T-cell (primary cell): Measurements from ENCODE around the gene USH1G. TPM values are rescaled to one million over a fixed set of nuclear protein-coding genes. Genes with fewer than 3 reads are reported as not detected.

Experiments
- ATAC-seq, 4 experiments: fragments of 200-7000 bp in 3 of 4; fragments of 150-1000 bp in 1 of 4; cut with Tn5 transposase; replicated peaks in 1 of 4; 1 replicate in 3 of 4; 2 replicates in 1 of 4; pipeline ENCODE4 v1.10.0; 2021; ENCODE audit warnings: moderate library complexity in 3 of 4, mild to moderate bottlenecking in 2 of 4, moderate number of reproducible peaks in 1 of 4
- CTCF ChIA-PET, 2 donors: fragments of 300-600 bp; sonication (Branson Sonifier 250); formaldehyde crosslinking; loops; one replicate each; lab custom pipeline; 2022; ENCODE audit warnings: antibody characterized with exemption in 2 of 2; lab: Charles Lee
- POLR2A ChIA-PET, 2 donors: fragments of 300-600 bp; sonication (Branson Sonifier 250); formaldehyde crosslinking; loops; one replicate each; lab custom pipeline; 2022; ENCODE audit warnings: antibody characterized with exemption in 2 of 2; lab: Charles Lee
- DNase-seq, 35 experiments: peaks; one replicate each; pipeline versions ENCODE4 v3.0.0 to v3.0.0-alpha.2; 2013 to 2023
- H3K27ac ChIP-seq: one replicate; pipeline ENCODE4 v1.5.1; 2013; ENCODE audit warnings: low read length
- H3K27me3 ChIP-seq, 2 experiments: replicated peaks in 1 of 2; 1 replicate in 1 of 2; 2 replicates in 1 of 2; pipeline versions ENCODE4 v1.6.1 to v1.7.0; 2013; ENCODE audit warnings: low read length in 1 of 2, mixed read lengths in 1 of 2; ENCODE audit not compliant: control insufficient read depth in 2 of 2, insufficient read depth in 2 of 2; ENCODE audit errors: extremely low read depth in 1 of 2
- H3K36me3 ChIP-seq, 2 donors: 1 replicate in 1 of 2; 2 replicates in 1 of 2; pipeline versions ENCODE4 v1.6.1 to v1.7.0; 2013; ENCODE audit warnings: low read length in 1 of 2; ENCODE audit not compliant: control insufficient read depth in 2 of 2, insufficient read depth in 1 of 2; ENCODE audit errors: extremely low read depth in 1 of 2
- H3K4me1 ChIP-seq, 2 experiments: 1 replicate in 1 of 2; 2 replicates in 1 of 2; pipeline versions ENCODE4 v1.6.1 to v1.7.0; 2013; ENCODE audit warnings: low read length in 2 of 2, mixed read lengths in 1 of 2; ENCODE audit not compliant: insufficient read depth in 2 of 2, control insufficient read depth in 1 of 2; ENCODE audit errors: extremely low read depth in 1 of 2
- H3K4me3 ChIP-seq, 2 donors: 1 replicate in 1 of 2; 2 replicates in 1 of 2; pipeline versions ENCODE4 v1.5.1 to v1.7.0; 2013; ENCODE audit warnings: mild to moderate bottlenecking in 2 of 2, low read length in 1 of 2, moderate library complexity in 1 of 2; ENCODE audit not compliant: control insufficient read depth in 1 of 2; ENCODE audit errors: extremely low read depth in 1 of 2
- H3K9me3 ChIP-seq: 2 replicates; pipeline ENCODE4 v1.7.0; 2013
- H3K27ac Mint-ChIP-seq, 2 donors: one replicate each; pipeline ENCODE4 v1.8.0; 2020 to 2021; ENCODE audit warnings: mild to moderate bottlenecking in 2 of 2, mixed read lengths in 2 of 2
- H3K27me3 Mint-ChIP-seq, 2 donors: one replicate each; pipeline ENCODE4 v1.8.0; 2021 to 2022; ENCODE audit warnings: mixed read lengths in 2 of 2
- H3K36me3 Mint-ChIP-seq: one replicate; pipeline ENCODE4 v1.8.0; 2021; ENCODE audit warnings: mixed read lengths
- H3K4me1 Mint-ChIP-seq, 3 donors: one replicate each; pipeline ENCODE4 v1.8.0; 2020 to 2022; ENCODE audit warnings: mixed read lengths in 3 of 3, mild to moderate bottlenecking in 1 of 3
- H3K4me3 Mint-ChIP-seq, 3 donors: one replicate each; pipeline ENCODE4 v1.8.0; 2020 to 2022; ENCODE audit warnings: mild to moderate bottlenecking in 3 of 3, mixed read lengths in 3 of 3, moderate library complexity in 3 of 3
- H3K9me3 Mint-ChIP-seq, 3 donors: one replicate each; pipeline ENCODE4 v1.8.0; 2020 to 2022; ENCODE audit warnings: mixed read lengths in 3 of 3
- WGBS: methylation state at CpG from one replicate; pipeline ENCODE4 v1.1.5; 2013; ENCODE audit warnings: missing lambda C conversion rate; ENCODE audit not compliant: insufficient coverage; 5-methylcytosine and 5-hydroxymethylcytosine counted together
- total RNA-seq, 35 experiments: library from RNA in 6 of 35; stranded (reverse) in 6 of 35; fragments of 120-200 nt in 1 of 35; gene quantifications; one replicate each; pipeline versions ENCODE4 v1.2.1 to v1.2.4 and lab custom pipeline; 2013 to 2026

The USH1G gene
- total RNA-seq, 5 donors from 2014 or later (not counting 1 experiment from before 2014, with no cell fraction given) = not detected

GRCh38 chr17:74903671-74904070 lies 19.4 kb downstream of the USH1G start:
- H3K4me1 ChIP-seq = no peaks in the 10 kb centered on the region
- no peaks in the 10 kb centered on the region for H3K36me3 ChIP-seq
- 80% methylated on average over 1 of the region's 6 CpGs for WGBS
- Mint-ChIP-seq H3K27ac (no peak overlapping the region), H3K27me3 (peaks cover 0 to 19% of the 10 kb centered on the region in 2 donors), H3K9me3 (no peaks in the 10 kb centered on the region), H3K4me3 (no peak overlapping the region), H3K36me3 (no peaks in the 10 kb centered on the region), H3K4me1 (peaks cover 0 to 2% (median 0%) of the 10 kb centered on the region in 3 donors)
- no peak for ATAC-seq
- POLR2A ChIA-PET = no interaction called here
- no peak for DNase-seq
- H3K27ac ChIP-seq = no peak overlapping the region
- peaks cover 0 to 44% of the 10 kb centered on the region in 2 experiments for H3K27me3 ChIP-seq
- H3K9me3 ChIP-seq = no peaks in the 10 kb centered on the region
- no peak overlapping the region for H3K4me3 ChIP-seq
- CTCF ChIA-PET = interaction anchor here in 1 of 2 donors (0.6 kb wide), 1 partner anchor 729 kb away, joined by 4 read pairs; the partner anchor contains the start of gene SMIM5

DNA sequence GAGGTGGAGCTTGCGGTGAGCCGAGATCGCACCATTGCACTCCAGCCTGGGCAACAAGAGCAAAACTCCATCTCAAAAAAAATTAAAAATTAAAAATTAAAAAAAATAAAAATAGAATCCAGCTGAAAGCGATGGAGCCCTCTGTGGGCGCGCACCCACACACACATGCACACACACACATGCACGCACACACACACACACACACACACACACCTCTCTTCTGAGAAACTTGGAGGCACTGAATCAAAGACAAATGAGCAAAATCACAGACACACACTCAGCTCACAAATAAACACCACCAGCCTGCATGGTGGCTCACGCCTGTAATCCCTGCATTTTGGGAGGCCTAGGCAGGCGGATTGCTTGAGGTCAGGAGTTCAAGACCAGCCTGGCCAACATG lies 20.0 kb downstream of the USH1G start:
- WGBS = 93% methylated on average over 5 of the region's 9 CpGs
- Histone ChIP-seq H3K4me1 (no peaks in the 10 kb centered on the region), H3K27ac (no peak overlapping the region), H3K4me3 (no peak overlapping the region), H3K9me3 (no peaks in the 10 kb centered on the region), H3K36me3 (no peaks in the 10 kb centered on the region), H3K27me3 (peaks cover 0 to 44% of the 10 kb centered on the region in 2 experiments)
- Mint-ChIP-seq H3K4me3 (no peak overlapping the region), H3K27ac (no peak overlapping the region), H3K9me3 (no peaks in the 10 kb centered on the region), H3K4me1 (peaks cover 0 to 2% (median 0%) of the 10 kb centered on the region in 3 donors), H3K36me3 (no peaks in the 10 kb centered on the region), H3K27me3 (peaks cover 0 to 19% of the 10 kb centered on the region in 2 donors)
- ATAC-seq (no peak), DNase-seq (no peak)
- ChIA-PET CTCF (interaction anchor here in 1 of 2 donors (0.6 kb wide), 1 partner anchor 730 kb away, joined by 4 read pairs; the partner anchor contains the start of gene SMIM5), POLR2A (no interaction called here)

DNA sequence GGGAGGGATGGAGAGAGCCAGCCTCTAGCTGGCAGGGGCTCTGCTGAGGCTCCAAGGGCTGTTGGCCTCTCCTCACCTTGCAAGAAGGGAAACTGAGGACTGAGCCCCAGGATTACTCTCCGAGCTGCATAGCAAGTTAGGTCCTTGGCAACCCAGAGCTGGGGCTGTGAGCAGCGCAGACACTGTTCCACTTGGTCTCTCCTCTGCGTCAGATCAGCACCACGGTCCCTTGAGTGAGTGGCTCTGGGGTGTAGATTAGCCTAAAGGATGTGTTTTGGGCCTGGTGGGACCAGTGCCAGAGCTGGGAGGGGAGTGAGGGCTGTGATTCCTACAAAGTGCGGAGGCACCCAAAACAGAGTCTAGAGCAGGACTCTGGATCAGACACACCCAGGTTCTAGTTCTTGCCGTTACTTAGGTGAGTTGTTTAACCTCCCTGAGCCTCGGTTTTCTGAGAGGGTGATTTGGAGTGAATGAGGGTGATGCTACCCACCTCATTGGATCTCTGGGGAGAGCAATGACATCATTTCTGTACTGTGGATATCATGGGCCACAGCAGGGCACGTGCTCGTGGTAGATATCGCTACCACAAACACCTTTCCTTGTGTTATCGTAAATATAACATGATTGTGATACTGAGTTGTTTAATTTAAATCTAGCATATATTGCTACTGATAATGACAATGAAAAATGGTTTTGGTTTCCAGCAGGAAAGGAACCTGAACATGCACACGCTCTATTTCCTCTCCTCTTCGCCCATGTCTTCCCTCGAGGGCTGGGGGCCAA lies 21.5 kb downstream of the USH1G start:
- no peak overlapping the region for H3K27ac Mint-ChIP-seq
- WGBS = 61% methylated on average over 4 of the region's 14 CpGs
- ATAC-seq (no peak), DNase-seq (no peak)
- Histone ChIP-seq H3K4me1 (no peaks in the 10 kb centered on the region), H3K27ac (no peak overlapping the region), H3K36me3 (no peaks in the 10 kb centered on the region), H3K27me3 (peaks cover 0 to 46% of the 10 kb centered on the region in 2 experiments), H3K9me3 (no peaks in the 10 kb centered on the region), H3K4me3 (no peak overlapping the region)
- H3K27me3 Mint-ChIP-seq = peaks cover under 1 to 22% of the 10 kb centered on the region in 2 donors
- no peaks in the 10 kb centered on the region for H3K9me3 Mint-ChIP-seq
- H3K36me3 Mint-ChIP-seq = no peaks in the 10 kb centered on the region
- ChIA-PET POLR2A (no interaction called here), CTCF (interaction anchor here in 1 of 2 donors (0.7 kb wide), 1 partner anchor 147 kb away, joined by 3 read pairs; no protein-coding TSS in a partner anchor)
- H3K4me1 Mint-ChIP-seq = peaks cover 0 to 2% (median 0%) of the 10 kb centered on the region in 3 donors
- H3K4me3 Mint-ChIP-seq = no peak overlapping the region

DNA sequence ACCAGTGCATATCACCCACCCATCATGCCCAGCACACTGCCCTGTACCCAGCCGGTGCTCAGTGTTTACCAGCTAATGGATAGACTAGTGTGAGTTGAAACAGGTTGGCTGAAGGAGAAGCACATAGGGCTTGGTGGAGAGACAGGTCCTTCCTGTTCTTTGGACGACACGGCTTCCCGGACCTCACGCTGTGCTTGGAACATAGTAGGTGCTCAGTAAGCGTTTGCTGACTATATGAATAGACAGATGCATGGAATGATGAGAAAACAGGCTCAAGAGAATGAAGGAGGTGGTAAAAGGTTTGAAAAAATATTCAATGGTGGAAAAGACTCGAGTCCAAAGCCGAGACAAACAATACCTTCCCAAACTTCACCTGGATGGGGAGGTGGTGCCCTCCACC lies 22.8 kb downstream of the USH1G start:
- peaks cover 10 to 29% of the 10 kb centered on the region in 2 donors for H3K27me3 Mint-ChIP-seq
- DNase-seq (no peak), ATAC-seq (no peak)
- H3K27ac Mint-ChIP-seq = no peak overlapping the region
- no peak overlapping the region for H3K27ac ChIP-seq
- no peaks in the 10 kb centered on the region for H3K4me1 Mint-ChIP-seq
- no peaks in the 10 kb centered on the region for H3K9me3 ChIP-seq
- H3K36me3 Mint-ChIP-seq = no peaks in the 10 kb centered on the region
- peaks cover 0 to 58% of the 10 kb centered on the region in 2 experiments for H3K27me3 ChIP-seq
- H3K4me3 ChIP-seq = no peak overlapping the region
- no peaks in the 10 kb centered on the region for H3K4me1 ChIP-seq
- CTCF ChIA-PET = no interaction called here
- H3K36me3 ChIP-seq = no peaks in the 10 kb centered on the region
- WGBS = 90% methylated on average over 2 of the region's 8 CpGs
- no peaks in the 10 kb centered on the region for H3K9me3 Mint-ChIP-seq
- no peak overlapping the region for H3K4me3 Mint-ChIP-seq
- POLR2A ChIA-PET = no interaction called here

DNA sequence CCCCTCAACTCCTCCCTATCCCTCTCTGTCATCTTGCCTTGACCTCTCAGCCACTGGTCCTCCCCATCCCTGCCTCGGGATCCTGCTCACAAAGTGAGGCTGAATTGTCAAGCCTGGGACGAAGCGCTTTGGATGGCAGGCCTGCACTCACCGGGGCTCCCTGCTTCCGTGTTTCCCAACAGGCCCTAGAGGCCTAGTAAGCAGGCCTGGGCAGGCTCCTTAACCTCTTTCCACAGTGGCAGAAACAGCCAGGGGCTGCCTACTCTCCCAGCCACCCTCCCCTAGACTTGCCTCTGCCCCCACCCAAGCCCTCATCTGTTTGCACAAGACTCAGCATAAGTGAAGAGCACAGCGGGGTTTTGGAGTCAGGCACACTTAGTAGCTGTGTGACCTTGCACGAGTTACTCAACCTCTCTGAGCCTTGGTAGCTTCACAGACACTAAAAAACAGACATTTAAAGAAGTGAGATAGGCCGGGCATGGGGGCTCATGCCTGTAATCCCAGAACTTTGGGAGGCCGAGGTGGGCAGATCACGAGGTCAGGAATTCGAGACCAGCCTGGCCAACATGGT lies 24.6 kb downstream of the USH1G start:
- H3K36me3 Mint-ChIP-seq = no peaks in the 10 kb centered on the region
- POLR2A ChIA-PET = no interaction called here
- no peaks in the 10 kb centered on the region for H3K9me3 Mint-ChIP-seq
- H3K4me1 ChIP-seq = no peaks in the 10 kb centered on the region
- 81% methylated on average over 5 of the region's 11 CpGs for WGBS
- H3K4me3 Mint-ChIP-seq = no peak overlapping the region
- CTCF ChIA-PET = no interaction called here
- ATAC-seq (no peak), DNase-seq (no peak)
- no peak overlapping the region for H3K27ac Mint-ChIP-seq
- no peaks in the 10 kb centered on the region for H3K9me3 ChIP-seq
- peaks cover 0 to 3% (median 3%) of the 10 kb centered on the region in 3 donors for H3K4me1 Mint-ChIP-seq
- H3K27me3 Mint-ChIP-seq = peaks cover 20 to 38% of the 10 kb centered on the region in 2 donors
- no peaks in the 10 kb centered on the region for H3K36me3 ChIP-seq
- no peak overlapping the region for H3K27ac ChIP-seq
- peaks cover 0 to 60% of the 10 kb centered on the region in 2 experiments for H3K27me3 ChIP-seq
- no peak overlapping the region for H3K4me3 ChIP-seq

- no peaks in the 10 kb centered on the region for H3K36me3 ChIP-seq
- peak overlapping the region in 1 of 2 donors; percentile 34 for H3K27ac Mint-ChIP-seq
Observed at GRCh38 chr17:74893936-74894671, 29.0 kb downstream of the USH1G start.

More at GRCh38 chr17:74893936-74894671, 29.0 kb downstream of the USH1G start:
- Histone ChIP-seq H3K27ac (no peak overlapping the region), H3K4me1 (peaks cover 0 to 6% of the 10 kb centered on the region in 2 experiments), H3K4me3 (no peak overlapping the region), H3K9me3 (no peaks in the 10 kb centered on the region), H3K27me3 (peaks cover 0 to 57% of the 10 kb centered on the region in 2 experiments)
- Mint-ChIP-seq H3K27me3 (peaks cover 28 to 45% of the 10 kb centered on the region in 2 donors), H3K4me3 (peak overlapping the region; percentile 40 to 74 (median 67)), H3K9me3 (no peaks in the 10 kb centered on the region), H3K4me1 (peaks cover 0 to 8% (median 3%) of the 10 kb centered on the region in 3 donors), H3K36me3 (no peaks in the 10 kb centered on the region)
- WGBS = 32% methylated on average over 18 of the region's 22 CpGs
- ChIA-PET POLR2A (no interaction called here), CTCF (no interaction called here)
- ATAC-seq (no peak), DNase-seq (no peak)
